Activated naive CD4-positive, alpha-beta T cell treated with anti-CD3 and anti-CD28 coated beads, Interleukin-2, amount 10 ng/mL, durations not matched to agents 7 days and 5 days (primary cell): ENCODE results near the gene SMTN.
"Not testable (repeated sequence)": the region's sequence is repeated elsewhere in the genome, so short reads cannot be mapped to it uniquely, and the experiment has no call there.

Experiments
- CTCF ChIA-PET: fragments of 350-600 bp; sonication (Branson Sonifier 250); formaldehyde crosslinking; loops from one replicate; lab custom pipeline; 2021; ENCODE audit warnings: antibody characterized with exemption; lab: Charles Lee
- DNase-seq: peaks from one replicate; pipeline ENCODE4 v3.0.0-alpha.2; 2020
- H3K27ac Mint-ChIP-seq: one replicate; pipeline ENCODE4 v1.8.0; 2021; ENCODE audit warnings: mild to moderate bottlenecking, moderate library complexity, mixed read lengths
- H3K27me3 Mint-ChIP-seq: one replicate; pipeline ENCODE4 v1.8.0; 2021; ENCODE audit warnings: mild to moderate bottlenecking, mixed read lengths
- H3K36me3 Mint-ChIP-seq: one replicate; pipeline ENCODE4 v1.8.0; 2021; ENCODE audit warnings: mixed read lengths
- H3K4me1 Mint-ChIP-seq: one replicate; pipeline ENCODE4 v1.8.0; 2021; ENCODE audit warnings: mixed read lengths
- H3K4me3 Mint-ChIP-seq: one replicate; pipeline ENCODE4 v1.8.0; 2021; ENCODE audit warnings: mild to moderate bottlenecking, moderate library complexity, mixed read lengths
- H3K9me3 Mint-ChIP-seq: one replicate; pipeline ENCODE4 v1.8.0; 2021; ENCODE audit warnings: mixed read lengths

SMTN gene

DNA sequence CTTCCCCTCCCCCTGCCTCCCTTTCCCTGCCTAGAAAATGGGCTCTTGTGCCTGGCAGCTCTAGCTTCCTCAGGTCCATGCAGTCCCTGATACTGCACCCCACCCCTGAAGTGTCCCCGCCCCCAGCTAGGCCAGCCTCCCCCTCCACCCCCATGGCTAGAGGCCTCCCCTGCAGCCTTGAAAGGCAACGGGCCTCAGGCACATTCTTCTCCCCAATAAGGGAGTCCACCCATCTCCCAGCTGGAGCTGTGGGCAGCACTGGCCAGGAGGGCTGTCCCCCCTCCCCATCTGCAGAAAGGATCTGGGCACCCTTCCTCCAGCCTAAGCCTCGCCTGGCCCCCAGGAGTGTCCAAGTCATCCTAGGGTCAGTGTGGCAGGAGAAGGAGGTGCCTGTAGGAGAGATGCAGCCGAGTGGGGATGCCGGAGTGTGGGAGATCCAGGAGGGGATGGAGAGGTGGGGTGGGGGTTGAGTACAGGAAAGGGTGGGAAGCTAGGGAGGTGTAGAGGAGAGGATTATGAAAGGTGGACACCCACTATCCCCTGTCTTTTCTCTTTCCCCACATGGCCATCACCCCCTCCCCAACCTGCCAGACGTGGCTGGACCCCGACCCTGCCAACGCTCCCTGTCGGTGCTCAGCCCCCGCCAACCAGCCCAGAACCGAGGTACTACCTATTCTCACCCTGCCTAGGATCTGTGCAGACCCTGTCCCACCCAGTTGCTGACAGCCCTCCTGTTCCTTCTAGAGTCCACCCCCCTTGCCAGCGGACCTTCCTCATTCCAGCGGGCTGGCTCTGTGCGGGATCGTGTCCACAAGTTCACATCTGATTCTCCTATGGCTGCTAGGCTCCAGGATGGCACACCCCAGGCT, 9.3 kb downstream of the SMTN start:
- H3K36me3 Mint-ChIP-seq = peaks cover 15% of the 10 kb centered on the region
- peaks cover 1% of the 10 kb centered on the region for H3K4me1 Mint-ChIP-seq
- DNase-seq = no peak
- H3K27ac Mint-ChIP-seq = no peak overlapping the region
- H3K27me3 Mint-ChIP-seq = no peaks in the 10 kb centered on the region
- H3K9me3 Mint-ChIP-seq = no peaks in the 10 kb centered on the region
- CTCF ChIA-PET = interaction anchor here (1.2 to 2.4 kb wide), 5 partner anchors 15 to 142 kb away, joined by 3 to 6 read pairs (median 5); partner anchors contain the start of gene SELENOM
- H3K4me3 Mint-ChIP-seq = no peak overlapping the region

DNA sequence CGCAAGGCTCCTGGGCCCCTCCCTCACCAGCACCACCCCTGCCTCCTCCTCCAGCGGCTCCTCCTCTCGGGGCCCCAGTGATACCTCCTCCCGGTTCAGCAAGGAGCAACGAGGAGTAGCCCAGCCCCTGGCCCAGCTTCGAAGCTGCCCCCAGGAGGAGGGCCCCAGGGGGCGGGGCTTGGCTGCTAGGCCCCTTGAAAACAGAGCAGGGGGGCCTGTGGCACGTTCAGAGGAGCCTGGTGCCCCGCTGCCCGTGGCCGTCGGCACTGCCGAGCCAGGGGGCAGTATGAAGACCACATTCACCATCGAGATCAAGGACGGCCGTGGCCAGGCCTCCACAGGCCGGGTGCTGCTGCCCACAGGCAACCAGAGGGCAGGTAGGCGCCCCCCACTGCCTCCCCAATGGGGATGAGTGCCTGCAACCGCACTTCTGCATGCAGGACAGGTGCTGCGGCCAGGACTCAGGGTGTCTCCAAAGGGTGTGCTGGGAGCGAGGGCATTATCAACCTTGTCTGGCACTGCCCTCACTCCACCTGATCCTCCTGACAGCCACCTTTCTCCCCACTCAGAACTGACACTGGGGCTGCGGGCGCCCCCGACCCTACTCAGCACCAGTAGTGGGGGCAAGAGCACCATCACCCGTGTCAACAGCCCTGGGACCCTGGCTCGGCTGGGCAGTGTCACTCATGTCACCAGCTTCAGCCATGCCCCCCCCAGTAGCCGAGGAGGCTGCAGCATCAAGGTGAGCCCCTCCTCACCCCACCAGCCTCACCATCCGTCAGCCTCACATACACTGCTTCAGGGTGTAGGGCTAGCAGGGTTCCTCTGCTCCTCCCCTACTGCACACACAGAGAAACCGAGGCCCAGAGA, 10.2 kb downstream of the SMTN start:
- DNase-seq = no peak
- H3K27ac Mint-ChIP-seq = no peak overlapping the region
- no peaks in the 10 kb centered on the region for H3K27me3 Mint-ChIP-seq
- H3K4me1 Mint-ChIP-seq = no peaks in the 10 kb centered on the region
- peaks cover 22% of the 10 kb centered on the region for H3K36me3 Mint-ChIP-seq
- H3K4me3 Mint-ChIP-seq = no peak overlapping the region
- CTCF ChIA-PET = interaction anchor here (0.5 to 0.7 kb wide), 2 partner anchors 9 to 142 kb away, joined by 3 read pairs; no protein-coding TSS in a partner anchor
- no peaks in the 10 kb centered on the region for H3K9me3 Mint-ChIP-seq

DNA sequence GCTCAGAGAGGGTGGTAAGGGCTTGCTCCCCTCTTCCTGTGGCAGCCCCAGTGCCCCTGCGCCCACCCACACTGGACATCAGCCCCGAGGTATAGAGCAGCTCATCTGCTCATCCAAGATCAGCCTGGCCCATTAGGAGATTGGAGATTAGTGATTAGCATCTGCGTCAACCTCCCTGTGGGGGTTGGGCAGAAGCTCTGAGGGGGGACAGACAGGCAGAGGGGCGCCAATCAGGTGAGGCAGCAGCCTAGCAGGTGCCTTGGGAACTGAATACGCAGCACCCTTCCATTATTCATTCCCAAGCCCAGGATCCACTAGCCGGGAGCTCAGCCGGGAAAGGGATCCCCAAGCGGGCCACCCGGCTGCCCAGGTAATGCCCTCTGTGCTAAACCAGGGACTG, 11.0 kb downstream of the SMTN start:
- Mint-ChIP-seq H3K27ac (no peak overlapping the region), H3K27me3 (no peaks in the 10 kb centered on the region), H3K9me3 (no peaks in the 10 kb centered on the region), H3K4me1 (no peaks in the 10 kb centered on the region), H3K36me3 (peaks cover 28% of the 10 kb centered on the region), H3K4me3 (no peak overlapping the region)
- DNase-seq = no peak
- CTCF ChIA-PET = interaction anchor here (0.6 kb wide), 1 partner anchor 304 kb away, joined by 3 read pairs; no protein-coding TSS in a partner anchor

DNA sequence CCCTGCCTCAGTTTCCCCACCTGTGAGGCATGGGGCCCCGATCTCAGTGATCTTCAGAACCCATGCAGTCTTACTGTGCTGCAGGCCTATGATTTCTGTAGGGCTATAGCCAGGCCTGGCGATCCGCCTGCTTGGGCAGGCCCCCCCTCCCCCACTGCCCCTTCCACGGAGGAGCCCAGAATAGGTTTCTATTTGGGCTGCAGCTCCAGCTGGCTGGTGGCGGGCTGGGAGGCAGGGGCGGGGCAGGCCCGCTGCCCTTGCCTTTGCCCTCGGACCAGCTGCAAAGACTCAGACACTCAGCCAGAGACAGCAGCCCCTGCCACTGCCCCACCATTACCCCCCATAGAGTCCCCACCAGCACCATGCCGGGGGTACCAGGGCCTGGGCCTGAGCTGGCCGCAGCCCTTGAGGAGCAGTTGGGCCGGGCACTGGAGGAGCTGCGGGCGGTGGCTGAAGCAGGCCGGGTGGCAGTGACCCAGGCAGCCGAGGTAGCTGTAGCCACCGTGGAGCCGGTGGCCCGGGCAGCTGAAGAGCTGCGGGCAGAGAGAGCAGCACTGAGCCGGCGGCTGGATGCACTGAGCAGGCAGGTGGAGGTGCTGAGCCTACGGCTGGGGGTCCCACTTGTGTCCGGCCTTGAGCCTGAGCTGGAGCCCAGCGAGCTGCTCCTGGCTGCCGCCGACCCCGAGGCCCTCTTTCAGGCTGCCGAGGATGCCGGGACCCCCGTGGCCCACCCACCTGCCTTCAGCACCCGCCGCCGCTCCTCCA, 12.2 kb downstream of the SMTN start:
- no peaks in the 10 kb centered on the region for H3K27me3 Mint-ChIP-seq
- H3K4me3 Mint-ChIP-seq = no peak overlapping the region
- no peak overlapping the region for H3K27ac Mint-ChIP-seq
- no peaks in the 10 kb centered on the region for H3K9me3 Mint-ChIP-seq
- peaks cover 21% of the 10 kb centered on the region for H3K36me3 Mint-ChIP-seq
- H3K4me1 Mint-ChIP-seq = no peaks in the 10 kb centered on the region
- CTCF ChIA-PET = interaction anchor here (0.7 to 1.2 kb wide), 3 partner anchors 9 to 55 kb away, joined by 3 to 4 read pairs (median 3); partner anchors contain the start of gene SELENOM
- DNase-seq = no peak

DNA sequence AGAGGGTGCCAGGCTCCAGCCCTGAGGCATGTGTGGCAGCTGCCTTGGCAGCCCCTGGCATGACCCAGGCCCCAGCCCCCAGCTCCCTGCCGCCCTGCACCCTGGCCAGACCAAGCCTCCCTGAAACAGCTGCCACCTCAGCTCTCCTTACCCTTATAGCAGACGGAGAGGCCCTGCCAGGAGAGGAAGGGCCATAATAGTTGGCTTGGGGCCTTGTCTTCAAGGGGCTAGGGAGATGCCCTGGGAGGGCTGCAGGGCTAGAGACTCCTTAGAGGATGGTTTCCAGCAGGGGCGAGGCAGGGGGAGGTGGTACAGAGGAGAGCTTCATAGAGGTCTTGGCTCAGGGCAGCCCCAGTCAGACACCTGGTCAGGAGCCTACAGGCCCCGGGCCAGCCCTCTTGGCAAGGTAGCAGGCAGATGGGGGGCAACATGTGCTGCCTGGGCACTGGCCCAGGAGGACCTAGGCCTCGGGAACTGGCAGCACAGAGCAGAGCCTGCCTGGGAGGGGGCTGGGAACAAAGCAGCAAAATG, 13.0 kb downstream of the SMTN start:
- DNase-seq = no peak
- H3K27ac Mint-ChIP-seq = no peak overlapping the region
- no peak overlapping the region for H3K4me3 Mint-ChIP-seq
- no peaks in the 10 kb centered on the region for H3K9me3 Mint-ChIP-seq
- H3K27me3 Mint-ChIP-seq = no peaks in the 10 kb centered on the region
- CTCF ChIA-PET = interaction anchor here (1.2 kb wide), 1 partner anchor 14 kb away, joined by 4 read pairs; the partner anchor contains the start of gene SELENOM
- H3K4me1 Mint-ChIP-seq = no peaks in the 10 kb centered on the region
- H3K36me3 Mint-ChIP-seq = peaks cover 22% of the 10 kb centered on the region

DNA sequence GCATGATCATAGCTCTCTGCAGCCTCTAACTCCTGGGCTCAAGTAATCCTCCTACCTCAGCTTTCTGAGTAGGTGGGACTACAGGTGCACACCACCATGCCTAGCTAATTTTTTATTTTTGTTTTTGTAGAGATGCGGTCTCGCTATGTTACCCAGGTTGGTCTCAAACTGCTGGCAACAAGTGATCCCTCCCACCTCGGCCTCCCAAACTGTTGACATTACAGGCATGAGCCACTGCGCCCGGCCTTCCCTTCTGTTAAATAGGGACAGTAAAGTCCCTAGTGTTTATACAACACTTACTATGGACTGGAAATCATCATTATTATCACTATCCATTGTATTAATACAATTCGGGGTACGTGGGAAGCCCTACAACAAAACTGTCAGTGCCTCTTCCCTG, 13.6 kb downstream of the SMTN start:
- no peaks in the 10 kb centered on the region for H3K27me3 Mint-ChIP-seq
- no peak for DNase-seq
- H3K27ac Mint-ChIP-seq = no peak overlapping the region
- no peaks in the 10 kb centered on the region for H3K9me3 Mint-ChIP-seq
- H3K4me3 Mint-ChIP-seq = no peak overlapping the region
- H3K36me3 Mint-ChIP-seq = peaks cover 22% of the 10 kb centered on the region
- CTCF ChIA-PET = no interaction called here
- H3K4me1 Mint-ChIP-seq = no peaks in the 10 kb centered on the region

DNA sequence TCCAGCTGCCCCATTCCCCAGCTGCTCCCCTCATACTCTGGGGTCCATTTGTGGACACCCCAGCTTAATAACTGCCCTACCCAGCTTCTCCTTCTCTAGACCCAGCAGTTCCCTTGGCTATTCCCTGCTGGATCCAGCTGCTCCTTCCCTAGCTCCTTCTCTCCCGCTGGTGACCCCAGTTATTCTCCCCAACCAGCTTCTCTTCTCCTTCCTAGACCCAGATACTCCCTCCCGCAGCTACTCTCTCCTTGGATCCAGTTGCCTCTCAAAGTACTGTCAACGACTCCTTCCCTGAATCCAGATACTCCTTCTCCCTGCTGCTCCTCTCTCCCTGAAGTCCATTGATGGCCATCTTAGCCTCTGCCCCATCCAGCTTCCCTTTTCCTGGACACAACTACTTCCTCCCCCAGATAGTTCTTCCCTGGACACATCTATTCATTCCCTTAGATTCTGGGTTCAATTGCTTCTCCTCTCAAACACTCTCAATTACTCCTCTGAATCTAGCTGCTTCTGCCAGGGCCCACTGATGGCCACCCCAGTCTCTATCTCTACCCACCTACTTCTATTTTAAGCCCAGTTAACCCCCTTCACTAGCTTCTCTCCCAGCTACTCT, 14.6 kb downstream of the SMTN start:
- Mint-ChIP-seq H3K27me3 (no peaks in the 10 kb centered on the region), H3K36me3 (peaks cover 23% of the 10 kb centered on the region), H3K27ac (no peak overlapping the region), H3K9me3 (no peaks in the 10 kb centered on the region), H3K4me1 (no peaks in the 10 kb centered on the region), H3K4me3 (no peak overlapping the region)
- no peak for DNase-seq
- CTCF ChIA-PET = interaction anchor here (0.8 to 1.3 kb wide), 5 partner anchors 8 to 334 kb away, joined by 3 to 9 read pairs (median 3); no protein-coding TSS in a partner anchor

DNA sequence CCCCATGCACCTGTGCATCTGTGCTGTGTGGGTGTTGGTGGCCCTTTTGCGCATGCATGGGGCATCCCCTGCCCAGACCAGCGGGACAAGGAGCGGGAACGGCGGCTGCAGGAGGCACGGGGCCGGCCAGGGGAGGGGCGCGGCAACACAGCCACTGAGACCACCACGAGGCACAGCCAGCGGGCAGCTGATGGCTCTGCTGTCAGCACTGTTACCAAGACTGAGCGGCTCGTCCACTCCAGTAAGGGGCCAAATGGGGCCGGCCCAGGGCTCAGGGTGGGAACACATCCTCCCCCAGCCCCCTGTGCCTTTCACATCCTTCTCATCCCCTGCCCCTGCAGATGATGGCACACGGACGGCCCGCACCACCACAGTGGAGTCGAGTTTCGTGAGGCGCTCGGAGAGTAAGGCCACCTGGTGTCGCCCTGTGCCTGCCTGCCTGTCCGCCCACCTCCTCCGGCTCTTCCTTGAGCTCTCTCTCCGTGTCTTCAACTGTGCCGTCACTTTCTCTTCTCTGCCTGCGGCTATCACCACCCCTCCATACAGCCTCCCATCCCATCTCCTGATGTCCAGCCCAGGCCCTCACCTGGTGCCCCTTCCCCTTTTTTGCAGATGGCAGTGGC, 15.7 kb downstream of the SMTN start:
- H3K9me3 Mint-ChIP-seq = no peaks in the 10 kb centered on the region
- CTCF ChIA-PET = interaction anchor here (1.1 kb wide), 1 partner anchor 12 kb away, joined by 3 read pairs; no protein-coding TSS in a partner anchor
- no peak overlapping the region for H3K27ac Mint-ChIP-seq
- peaks cover 23% of the 10 kb centered on the region for H3K36me3 Mint-ChIP-seq
- H3K4me1 Mint-ChIP-seq = no peaks in the 10 kb centered on the region
- H3K27me3 Mint-ChIP-seq = no peaks in the 10 kb centered on the region
- no peak overlapping the region for H3K4me3 Mint-ChIP-seq
- no peak for DNase-seq

DNA sequence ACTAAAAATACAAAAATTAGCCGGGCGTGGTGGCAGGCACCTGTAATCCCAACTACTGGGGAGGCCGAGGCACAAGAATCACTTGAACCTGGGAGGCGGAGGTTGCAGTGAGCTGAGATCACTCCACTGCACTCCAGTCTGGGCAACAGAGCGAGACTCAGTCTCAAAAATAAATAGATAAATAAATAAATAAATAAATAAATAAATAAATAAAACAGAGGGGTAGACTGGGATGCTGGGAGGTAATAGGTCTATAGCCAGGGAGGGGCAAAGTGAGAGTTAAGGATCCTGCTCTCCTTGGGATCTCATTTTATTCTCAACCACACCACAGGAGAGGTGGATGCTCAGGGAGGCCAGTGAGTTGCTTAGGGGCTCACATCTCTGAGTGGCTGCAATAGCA, 16.4 kb downstream of the SMTN start:
- H3K36me3 Mint-ChIP-seq = peaks cover 20% of the 10 kb centered on the region
- H3K27me3 Mint-ChIP-seq, H3K4me1 Mint-ChIP-seq, H3K4me3 Mint-ChIP-seq, H3K27ac Mint-ChIP-seq, H3K9me3 Mint-ChIP-seq, DNase-seq, CTCF ChIA-PET: not testable (repeated sequence)

DNA sequence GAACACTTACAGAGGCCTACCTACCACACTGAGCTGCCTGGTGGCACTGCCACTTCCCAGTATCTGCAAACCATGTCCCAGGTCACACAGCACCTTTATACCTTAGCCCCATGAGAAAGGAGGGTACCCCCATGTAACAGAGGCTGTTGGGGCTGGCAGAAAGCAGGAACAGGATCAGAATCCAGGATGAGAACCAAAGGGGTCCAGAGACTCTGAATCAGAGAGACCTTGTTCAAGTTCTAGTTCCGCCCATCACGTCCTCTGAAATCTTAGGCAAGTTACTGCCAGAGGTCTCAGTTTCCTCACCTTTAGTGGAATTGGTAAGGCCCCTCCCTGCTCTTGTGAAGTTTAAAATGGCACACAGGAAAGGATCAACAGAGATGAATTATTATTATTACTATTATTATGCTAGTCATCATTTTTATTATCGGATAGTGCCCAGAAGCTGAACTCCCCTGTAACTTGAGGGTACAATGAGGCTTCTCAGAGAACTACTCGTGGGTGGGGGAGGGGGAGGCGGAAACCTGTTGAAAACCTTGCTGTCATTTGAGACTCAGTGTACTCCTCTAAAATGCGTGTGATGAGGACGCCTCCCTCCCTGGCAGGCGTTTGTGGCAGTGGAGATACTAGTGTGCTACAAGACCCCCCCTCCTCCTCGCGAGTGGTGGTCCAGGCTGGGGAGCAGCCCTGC, 17.0 kb downstream of the SMTN start:
- Mint-ChIP-seq H3K27me3 (no peaks in the 10 kb centered on the region), H3K27ac (no peak overlapping the region), H3K4me1 (no peaks in the 10 kb centered on the region), H3K36me3 (peaks cover 20% of the 10 kb centered on the region), H3K9me3 (no peaks in the 10 kb centered on the region), H3K4me3 (no peak overlapping the region)
- CTCF ChIA-PET = no interaction called here
- DNase-seq = no peak

DNA sequence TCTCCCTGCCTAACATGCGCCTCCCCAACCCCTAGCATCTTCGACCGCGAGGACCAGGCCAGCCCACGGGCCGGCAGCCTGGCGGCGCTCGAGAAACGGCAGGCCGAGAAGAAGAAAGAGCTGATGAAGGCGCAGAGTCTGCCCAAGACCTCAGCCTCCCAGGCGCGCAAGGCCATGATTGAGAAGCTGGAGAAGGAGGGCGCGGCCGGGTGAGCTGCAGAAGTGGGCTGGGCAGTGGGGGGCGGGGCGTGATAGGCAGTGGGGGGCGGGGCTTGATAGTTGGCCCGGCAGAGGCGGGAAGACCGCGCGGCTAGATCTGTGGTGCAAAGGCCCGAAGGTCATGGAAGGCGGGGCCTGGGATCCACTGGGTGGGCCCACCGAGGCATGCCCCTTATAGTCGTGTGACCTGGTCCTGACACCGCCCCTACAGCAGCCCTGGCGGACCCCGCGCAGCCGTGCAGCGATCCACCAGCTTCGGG, 17.6 kb downstream of the SMTN start:
- H3K4me3 Mint-ChIP-seq = no peak overlapping the region
- no peak overlapping the region for H3K27ac Mint-ChIP-seq
- H3K36me3 Mint-ChIP-seq = peaks cover 20% of the 10 kb centered on the region
- no peaks in the 10 kb centered on the region for H3K27me3 Mint-ChIP-seq
- DNase-seq = no peak
- no peaks in the 10 kb centered on the region for H3K9me3 Mint-ChIP-seq
- CTCF ChIA-PET = no interaction called here
- H3K4me1 Mint-ChIP-seq = no peaks in the 10 kb centered on the region

DNA sequence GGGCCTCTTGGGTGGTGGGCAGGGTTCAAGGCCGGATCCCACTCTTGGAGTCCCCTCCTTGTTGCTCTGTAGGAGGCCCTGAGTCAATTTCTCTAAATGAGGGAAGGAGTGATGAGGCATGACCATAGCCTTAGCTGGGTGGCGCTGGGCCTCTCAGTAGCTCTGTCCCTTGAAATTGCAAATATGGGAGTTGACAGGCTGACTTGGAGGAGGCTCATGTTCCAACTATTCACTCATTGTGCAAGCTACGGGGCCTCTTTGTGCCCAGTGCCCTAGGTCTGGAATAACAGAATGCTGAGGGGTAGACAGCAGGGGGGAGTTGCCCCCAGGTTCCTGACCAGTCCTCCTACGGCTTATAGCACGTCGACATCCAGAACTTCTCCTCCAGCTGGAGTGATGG, 18.3 kb downstream of the SMTN start:
- H3K36me3 Mint-ChIP-seq = peaks cover 20% of the 10 kb centered on the region
- CTCF ChIA-PET = no interaction called here
- no peaks in the 10 kb centered on the region for H3K27me3 Mint-ChIP-seq

More for the DNA sequence above, 18.3 kb downstream of the SMTN start:
- Mint-ChIP-seq H3K9me3 (no peaks in the 10 kb centered on the region), H3K4me1 (no peaks in the 10 kb centered on the region), H3K4me3 (no peak overlapping the region), H3K27ac (no peak overlapping the region)
- DNase-seq = no peak
